CD4-positive, alpha-beta T cell treated with Interleukin-21 for 1 hour (primary cell): ENCODE measurements around the gene C19orf38.
A peak's percentile ranks its signal among the peaks of the same experiment; 100 is the strongest.
"Not testable (repeated sequence)": the region's sequence is repeated elsewhere in the genome, so short reads cannot be mapped to it uniquely, and the experiment has no call there.

ENCODE experiments used
- DNase-seq: peaks from one replicate; pipeline ENCODE4 v3.0.0-alpha.2; 2020

The C19orf38 gene

GRCh38 chr19:10826231-10826630 lies 22.0 kb upstream of the C19orf38 start:
- no peak for DNase-seq

GRCh38 chr19:10826846-10827245 lies 21.4 kb upstream of the C19orf38 start:
- DNase-seq: no peak

- no peak for DNase-seq
Measured at GRCh38 chr19:10828981-10829821, 19.0 kb upstream of the C19orf38 start.

- no peak for DNase-seq
Measured at GRCh38 chr19:10829967-10830366, 18.2 kb upstream of the C19orf38 start.

- no peak for DNase-seq
Measured at GRCh38 chr19:10830370-10830769, 17.8 kb upstream of the C19orf38 start.

GRCh38 chr19:10830931-10831779 lies 17.1 kb upstream of the C19orf38 start:
- DNase-seq: no peak

- no peak for DNase-seq
Measured at GRCh38 chr19:10831987-10832938, 16.0 kb upstream of the C19orf38 start.

- DNase-seq: no peak
Measured at GRCh38 chr19:10832939-10833296, 15.3 kb upstream of the C19orf38 start.

GRCh38 chr19:10835089-10835753 lies 13.0 kb upstream of the C19orf38 start:
- no peak for DNase-seq

- peak; percentile 97 for DNase-seq
Measured at GRCh38 chr19:10835754-10836478, 12.3 kb upstream of the C19orf38 start, which contains the start of gene TMED1. Gene TMED1 (minus strand): TSS chr19:10836212. CDS start chr19:10836191, 21 bp downstream.

- DNase-seq: peak; percentile 89
Measured at GRCh38 chr19:10836479-10837330, 11.5 kb upstream of the C19orf38 start.

- not testable (repeated sequence) for DNase-seq
Measured at GRCh38 chr19:10837649-10838048, 10.6 kb upstream of the C19orf38 start.

- DNase-seq: no peak
Measured at GRCh38 chr19:10838377-10838776, 9.8 kb upstream of the C19orf38 start.

GRCh38 chr19:10839114-10840050 lies 8.8 kb upstream of the C19orf38 start:
- no peak for DNase-seq

- no peak for DNase-seq
Measured at GRCh38 chr19:10842788-10843187, 5.4 kb upstream of the C19orf38 start.

GRCh38 chr19:10846500-10847202 lies 1.6 kb upstream of the C19orf38 start:
- no peak for DNase-seq

- no peak for DNase-seq
Measured at GRCh38 chr19:10850631-10851030, 2.4 kb downstream of the C19orf38 start.

GRCh38 chr19:10852098-10852800 lies 4.0 kb downstream of the C19orf38 start:
- no peak for DNase-seq
